GM19043 (cell line): ENCODE data around the gene RHBDL2.
"Not testable (repeated sequence)": the region's sequence is repeated elsewhere in the genome, so short reads cannot be mapped to it uniquely, and the experiment has no call there.

Experiments used
- ATAC-seq: cut with Tn5 transposase; IDR thresholded peaks from one replicate; pipeline ENCODE4 v1.9.1; 2021; ENCODE audit warnings: low read depth; ENCODE audit not compliant: unreplicated experiment

The RHBDL2 gene

GRCh38 chr1:38938722-38939260 lies 2.8 kb downstream of the RHBDL2 start:
- ATAC-seq: no peak

GRCh38 chr1:38932571-38932970 lies 9.1 kb downstream of the RHBDL2 start:
- ATAC-seq: no peak

DNA sequence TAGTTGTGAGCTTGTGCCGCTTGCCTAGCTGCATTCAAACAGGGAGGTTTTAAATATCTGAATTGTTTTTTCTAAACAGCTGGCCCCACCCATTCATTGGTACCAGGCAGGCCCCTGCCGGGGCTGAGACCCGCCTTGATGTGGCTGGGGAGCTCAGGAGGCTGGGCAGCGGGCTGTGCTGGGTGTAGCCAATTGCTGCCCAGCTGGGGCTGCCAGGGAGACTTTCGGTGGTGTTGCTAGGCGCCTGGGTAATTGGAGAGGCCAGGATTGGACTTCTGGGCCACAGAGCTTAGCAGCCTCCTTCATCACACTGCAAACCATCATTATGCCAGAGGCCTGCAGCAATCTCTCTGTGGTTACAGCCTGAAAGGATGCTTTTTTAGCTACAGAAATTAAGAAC lies 12.2 kb downstream of the RHBDL2 start:
- no peak for ATAC-seq

DNA sequence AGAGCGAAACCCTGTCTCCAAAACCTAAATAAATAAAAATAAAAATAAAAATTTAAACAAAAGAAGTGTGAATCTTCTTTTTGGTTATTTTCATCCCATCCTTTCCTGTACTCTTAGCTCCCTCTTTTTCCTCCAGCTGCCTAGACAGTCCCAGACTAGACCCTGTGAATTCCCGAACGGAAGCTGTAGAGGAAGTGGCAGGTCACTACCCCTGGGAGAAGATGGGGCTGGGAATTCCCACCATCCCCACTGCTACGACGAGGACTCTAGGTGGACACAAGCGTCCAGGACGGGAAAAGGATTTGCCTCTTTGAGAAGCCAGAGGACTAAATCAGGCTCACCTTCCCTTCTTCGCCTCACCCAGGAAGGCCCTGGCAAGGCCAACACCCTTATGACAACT lies 12.6 kb downstream of the RHBDL2 start:
- ATAC-seq: no peak

DNA sequence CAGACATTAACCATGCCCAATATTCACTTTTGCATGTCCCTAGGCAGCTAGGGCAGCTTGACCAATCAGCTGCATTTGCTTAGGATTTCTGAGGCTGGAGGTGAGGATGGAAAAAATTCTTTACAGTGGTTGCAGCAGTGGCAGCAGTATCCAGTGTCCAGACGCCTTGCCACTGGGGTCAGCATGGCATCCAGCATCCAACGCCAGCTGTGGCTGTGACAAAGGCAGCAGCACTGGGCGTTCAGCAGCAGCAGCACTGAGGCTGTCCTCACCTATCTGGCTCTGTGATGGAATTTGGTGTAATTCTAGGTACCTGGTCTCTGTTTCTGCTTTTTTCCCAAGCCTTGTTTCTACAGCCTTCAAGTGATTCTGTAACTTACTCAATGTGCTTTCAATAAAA lies 15.5 kb downstream of the RHBDL2 start:
- ATAC-seq: no peak

DNA sequence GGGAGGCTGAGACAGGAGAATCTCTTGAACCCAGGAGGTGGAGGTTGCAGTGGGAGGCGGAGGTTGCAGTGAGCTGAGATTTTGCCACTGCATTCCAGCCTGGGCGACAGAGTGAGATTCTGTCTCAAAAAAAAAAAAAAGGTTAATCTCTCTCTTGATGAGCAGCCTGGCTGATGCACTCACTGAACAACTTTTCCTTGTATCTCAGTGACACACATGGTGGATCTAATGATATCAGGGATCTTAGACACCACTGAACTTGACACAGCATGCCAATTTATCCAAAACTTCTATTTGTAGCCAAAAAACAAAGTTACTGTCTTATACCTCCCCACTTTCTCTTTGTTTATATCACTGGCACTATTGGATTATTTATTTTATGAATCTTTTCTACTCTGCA lies 16.2 kb downstream of the RHBDL2 start:
- no peak for ATAC-seq

- ATAC-seq: no peak
Measured at GRCh38 chr1:38923607-38924006, 18.0 kb downstream of the RHBDL2 start.

GRCh38 chr1:38919130-38919529 lies 22.5 kb downstream of the RHBDL2 start:
- ATAC-seq: no peak

GRCh38 chr1:38918568-38918967 lies 23.1 kb downstream of the RHBDL2 start:
- no peak for ATAC-seq

DNA sequence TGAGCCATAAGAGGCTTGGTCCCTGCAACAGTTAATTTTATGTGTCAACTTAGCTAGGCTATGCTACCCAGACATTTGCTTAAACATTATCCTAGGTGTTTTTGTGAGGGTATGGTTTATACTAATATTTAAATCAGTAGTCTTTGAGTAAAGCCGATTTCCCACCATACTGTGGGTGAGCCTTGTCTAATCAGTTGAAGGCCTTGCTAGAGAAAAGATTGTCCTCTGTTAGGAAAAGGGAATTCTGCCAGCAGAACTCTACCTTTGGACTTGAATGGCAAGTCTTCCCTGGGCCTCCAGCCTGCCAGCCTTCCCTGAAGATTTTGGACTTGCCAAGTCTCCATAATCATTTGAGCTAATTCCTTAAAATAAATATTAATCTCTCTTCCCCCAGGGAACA lies 23.9 kb downstream of the RHBDL2 start:
- ATAC-seq: no peak

GRCh38 chr1:38917337-38917736 lies 24.3 kb downstream of the RHBDL2 start:
- no peak for ATAC-seq

GRCh38 chr1:38915352-38915948 lies 26.2 kb downstream of the RHBDL2 start:
- ATAC-seq: no peak

DNA sequence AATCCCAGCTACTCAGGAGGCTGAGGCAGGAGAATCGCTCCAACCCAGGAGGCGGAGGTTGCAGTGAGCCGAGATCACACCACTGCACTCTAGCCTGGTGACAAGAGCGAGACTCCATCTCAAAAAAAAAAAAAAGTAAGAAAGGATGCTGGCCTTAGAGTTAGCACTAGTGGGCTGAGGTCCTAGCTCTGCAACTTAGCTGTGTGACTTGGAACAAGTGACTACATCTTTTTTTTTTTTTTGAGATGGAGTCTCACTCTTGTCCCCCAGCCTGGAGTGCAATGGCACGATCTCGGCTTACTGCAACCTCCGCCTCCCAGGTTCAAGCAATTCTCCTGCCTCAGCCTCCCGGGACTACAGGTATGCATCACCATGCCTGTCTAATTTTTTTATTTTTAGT lies 26.7 kb downstream of the RHBDL2 start:
- not testable (repeated sequence) for ATAC-seq

DNA sequence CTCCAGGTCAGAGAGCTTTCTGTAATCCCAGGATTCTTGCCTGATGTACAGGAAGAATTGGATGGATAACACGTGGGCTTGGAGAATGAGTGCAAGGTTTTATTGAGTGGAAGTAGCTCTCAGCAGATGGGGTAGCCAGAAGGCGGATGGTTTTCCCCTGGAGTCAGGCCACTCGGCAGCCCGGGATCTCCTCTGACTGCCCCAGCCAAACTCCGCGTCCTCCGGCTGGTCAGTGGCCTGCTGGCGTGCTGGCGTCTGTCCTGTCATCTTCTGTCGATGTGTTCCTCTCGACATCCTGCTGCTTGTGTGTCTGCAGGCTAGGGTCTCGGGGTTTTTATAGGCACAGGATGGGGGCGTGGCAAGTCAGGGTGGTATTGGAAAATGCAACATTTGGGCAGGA lies 32.8 kb downstream of the RHBDL2 start:
- no peak for ATAC-seq

- no peak for ATAC-seq
Measured at GRCh38 chr1:38905985-38906384, 35.6 kb downstream of the RHBDL2 start.

- no peak for ATAC-seq
Measured at GRCh38 chr1:38899560-38899959, 42.1 kb downstream of the RHBDL2 start.

- no peak for ATAC-seq
Measured at GRCh38 chr1:38898653-38899230, 42.9 kb downstream of the RHBDL2 start.

GRCh38 chr1:38896169-38896568 lies 45.5 kb downstream of the RHBDL2 start:
- ATAC-seq: no peak

DNA sequence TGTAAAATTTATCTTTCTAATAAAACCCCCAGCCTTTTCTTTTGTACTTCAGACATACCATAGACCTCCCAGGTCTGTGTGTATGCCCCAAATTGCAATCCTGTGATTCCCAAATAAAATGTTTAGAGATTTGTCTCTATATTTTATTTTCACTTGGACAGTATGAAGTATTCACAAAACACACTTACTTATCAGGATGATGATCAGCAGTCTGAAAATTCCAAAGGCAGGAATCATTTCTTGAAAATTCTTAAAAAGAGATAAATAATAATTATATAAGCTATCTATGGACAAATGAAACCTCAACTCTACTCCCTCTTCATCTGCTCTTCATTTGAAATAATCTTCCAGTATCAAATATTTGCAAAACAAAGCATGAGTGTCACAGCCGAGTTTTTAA lies 48.7 kb downstream of the RHBDL2 start:
- ATAC-seq: no peak

GRCh38 chr1:38891753-38892152 lies 49.9 kb downstream of the RHBDL2 start:
- no peak for ATAC-seq

- ATAC-seq: no peak
Measured at GRCh38 chr1:38889589-38889988, 52.0 kb downstream of the RHBDL2 start.
